Right forelimb (tissue), 1 donor: ENCODE results near the gene KCNMA1.

Source experiments
- DNase-seq: peaks from one replicate; pipeline ENCODE4 v3.0.0-alpha.2; 2018

Gene KCNMA1

GRCh38 chr10:77409697-77410471 is 227.7 kb downstream of the KCNMA1 start:
- no peak for DNase-seq

DNA sequence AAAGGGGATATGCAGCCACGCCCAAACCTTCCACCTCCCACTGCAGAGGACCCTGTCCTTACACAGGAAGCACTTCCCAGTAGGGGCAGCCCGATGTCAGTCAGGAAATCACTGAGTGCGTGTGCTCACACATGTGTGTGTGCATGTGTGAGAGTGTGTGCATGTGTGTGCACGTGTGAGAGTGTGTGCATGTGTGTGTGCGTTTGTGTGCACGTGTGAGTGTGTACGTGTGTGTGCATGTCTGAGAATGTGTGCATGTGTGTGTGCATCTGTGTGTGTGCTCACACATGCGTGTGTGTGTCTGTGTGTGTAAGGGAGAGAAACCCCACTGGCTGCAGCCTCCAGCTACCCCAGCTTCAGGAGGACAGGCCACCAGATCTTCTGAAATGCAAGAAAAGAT is 229.3 kb downstream of the KCNMA1 start:
- no peak for DNase-seq

- DNase-seq, result no peak
Observed at GRCh38 chr10:77406764-77407430, 230.7 kb downstream of the KCNMA1 start.

- no peak for DNase-seq
Observed at GRCh38 chr10:77405771-77406241, 231.8 kb downstream of the KCNMA1 start.

GRCh38 chr10:77404810-77405209 is 232.8 kb downstream of the KCNMA1 start:
- DNase-seq, result no peak

DNA sequence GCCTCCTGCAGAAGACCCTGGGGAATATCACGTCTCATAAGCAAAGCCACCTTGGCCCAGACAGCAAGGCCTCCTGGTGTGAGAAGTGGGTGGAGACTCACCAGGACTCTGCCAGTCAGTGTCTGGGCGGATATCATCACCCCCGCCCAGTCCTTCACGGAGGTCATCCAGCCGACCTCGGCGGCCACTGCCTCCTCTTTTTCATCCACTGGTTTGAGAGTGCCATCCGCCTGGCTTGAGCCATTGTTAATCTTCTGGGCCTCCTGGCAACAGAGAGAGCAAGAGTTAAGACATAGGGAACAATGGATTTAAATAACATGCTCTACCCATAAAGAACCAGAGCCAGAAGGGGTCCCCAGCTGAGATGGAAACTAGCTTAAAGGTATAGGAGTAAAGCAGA is 233.8 kb downstream of the KCNMA1 start:
- no peak for DNase-seq

DNA sequence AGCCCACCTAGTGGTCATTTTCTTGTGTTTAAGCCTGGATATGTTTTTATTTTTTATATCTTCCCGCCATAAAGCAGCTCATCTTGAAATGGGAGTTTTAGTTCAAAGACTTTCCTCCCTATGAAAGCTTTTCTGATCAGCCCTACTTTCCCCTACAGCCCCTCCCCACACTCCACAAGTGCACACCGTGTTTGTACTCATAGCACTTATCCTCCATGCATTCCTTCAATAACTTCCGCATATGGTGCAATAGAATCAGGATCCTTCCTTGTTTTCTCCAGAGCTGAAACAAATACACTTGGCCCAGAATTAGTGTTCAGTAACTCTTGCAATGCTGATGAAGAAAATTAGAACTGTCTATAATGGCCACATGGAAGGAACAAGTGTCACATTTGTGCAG is 235.9 kb downstream of the KCNMA1 start:
- DNase-seq, result no peak

DNA sequence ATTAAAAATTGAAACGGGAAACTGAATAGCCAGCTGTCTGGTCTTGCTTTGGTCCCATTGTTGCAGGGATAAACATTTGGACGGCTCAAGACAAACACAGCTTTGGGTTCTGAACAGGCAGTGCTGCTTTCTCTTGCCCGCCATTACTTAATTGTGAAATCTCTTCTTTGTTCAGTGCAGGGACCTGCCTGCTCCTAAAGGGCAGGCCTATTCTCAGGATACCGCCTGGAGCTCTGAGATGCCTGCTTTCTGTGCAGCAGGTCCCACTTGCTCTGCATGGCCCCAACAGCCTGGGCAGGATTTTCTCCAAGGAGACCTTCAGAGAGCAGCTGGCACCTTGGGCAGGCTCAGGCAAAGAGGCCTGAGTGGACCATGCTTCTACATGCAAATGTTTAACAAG is 237.6 kb downstream of the KCNMA1 start:
- DNase-seq, result no peak

DNA sequence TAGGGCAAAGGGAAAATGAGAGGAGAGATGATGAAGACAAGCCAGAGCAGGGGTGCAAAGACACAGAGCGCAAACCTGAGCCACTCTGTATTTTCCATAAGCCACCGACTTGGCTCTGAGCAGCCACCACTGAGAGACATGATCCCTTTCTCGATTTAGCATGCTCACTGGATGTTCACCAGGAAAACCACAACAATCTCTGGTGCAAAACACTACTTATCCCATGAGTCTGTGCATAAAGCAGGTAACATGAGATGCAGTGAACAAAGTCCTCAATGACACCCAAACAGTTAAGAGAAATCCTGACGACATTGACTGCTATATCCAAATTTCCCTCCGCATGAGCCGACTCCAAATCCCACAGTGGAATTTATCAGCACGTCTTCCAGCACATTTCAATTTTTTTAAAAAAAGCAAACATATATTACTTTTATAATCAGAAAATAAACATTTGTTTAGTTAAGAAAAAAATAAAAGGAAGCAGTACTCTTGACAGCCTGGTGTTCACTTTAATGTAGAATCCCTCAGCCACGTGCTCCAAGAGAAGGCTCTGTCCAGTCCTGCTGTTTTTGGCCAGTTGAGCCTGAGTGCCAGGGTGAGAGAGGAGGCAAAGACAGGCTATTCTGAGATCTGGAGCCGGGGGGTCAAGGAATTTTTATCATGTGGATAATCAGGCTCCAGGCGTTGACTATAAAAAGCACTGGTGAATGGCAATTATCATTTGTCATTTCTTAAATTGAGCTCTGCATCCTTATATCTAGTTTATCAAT is 238.4 kb downstream of the KCNMA1 start:
- no peak for DNase-seq

DNA sequence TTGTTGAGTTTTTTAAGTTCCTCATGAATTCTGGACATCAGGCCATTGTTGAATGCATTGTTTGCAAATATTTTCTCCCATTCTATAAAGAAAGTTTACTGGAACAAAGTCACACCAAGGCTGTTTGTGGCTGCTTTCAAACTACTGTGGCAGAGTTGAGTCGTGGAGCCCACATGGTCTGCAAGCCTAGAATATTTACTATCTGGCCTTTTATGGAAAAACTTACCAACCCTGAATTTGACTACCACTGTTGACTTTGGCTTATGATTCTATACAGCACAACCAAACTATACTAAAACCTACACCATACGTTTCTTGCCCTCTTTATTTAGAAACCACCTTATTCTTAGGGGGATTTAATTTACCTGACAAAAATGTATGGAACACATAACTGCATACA is 239.1 kb downstream of the KCNMA1 start:
- DNase-seq, result no peak

DNA sequence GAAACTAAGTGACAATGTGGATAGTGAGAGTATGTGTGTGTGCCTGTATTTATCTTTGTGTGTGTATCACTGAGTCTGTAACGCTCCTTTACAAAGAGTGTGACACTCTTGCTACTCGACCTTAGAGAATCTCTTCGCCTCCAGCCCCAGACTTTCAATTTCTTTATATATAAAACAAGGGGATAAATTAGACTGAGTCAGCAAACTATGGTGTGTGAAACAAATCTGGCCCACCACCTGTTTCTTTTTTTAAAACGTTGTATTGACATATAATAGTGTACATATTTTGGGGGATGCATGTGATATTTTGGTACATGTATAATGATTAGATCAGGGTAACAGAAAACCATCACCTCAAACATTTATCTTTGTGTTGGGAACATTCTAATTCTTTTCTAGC is 240.5 kb downstream of the KCNMA1 start:
- no peak for DNase-seq

DNA sequence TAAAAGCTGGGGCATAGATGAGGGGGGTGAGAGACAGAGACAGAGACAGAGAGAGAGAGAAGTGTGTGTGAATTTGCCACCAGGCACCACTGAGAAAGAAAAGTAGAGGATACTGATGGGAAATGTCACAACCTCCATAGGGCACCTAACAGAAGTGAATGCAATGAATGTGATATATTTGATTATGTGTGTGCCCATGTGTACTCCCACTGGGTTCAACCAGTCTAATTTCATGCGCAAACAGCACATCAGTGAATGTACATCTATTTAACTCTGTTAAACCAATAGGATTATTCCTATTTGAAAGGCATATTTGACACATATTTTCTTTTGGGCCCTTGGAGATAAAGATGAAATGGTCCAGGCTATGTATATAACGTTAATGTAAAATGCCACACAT is 241.3 kb downstream of the KCNMA1 start:
- DNase-seq, result no peak

GRCh38 chr10:77393821-77394501 is 243.6 kb downstream of the KCNMA1 start:
- DNase-seq, result peak; percentile 66

DNA sequence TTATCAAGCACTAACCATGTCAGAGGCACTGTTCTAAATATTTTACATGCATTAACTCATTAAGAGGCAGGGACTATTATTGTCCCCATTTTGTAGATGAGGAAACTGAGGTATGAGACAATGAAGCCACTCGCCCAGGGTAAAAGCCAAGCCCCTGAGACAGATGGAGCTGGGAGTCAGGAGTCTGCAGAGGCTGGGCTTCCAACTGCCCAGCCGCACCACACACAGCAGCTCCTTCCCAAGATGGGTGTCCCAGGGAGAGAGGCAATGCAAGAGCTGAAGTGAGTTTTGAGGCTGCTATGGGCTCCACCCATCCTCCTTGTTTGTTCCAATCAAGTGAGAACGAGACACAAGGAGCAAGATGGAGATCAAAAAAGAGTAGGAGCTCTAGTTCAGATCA is 244.2 kb downstream of the KCNMA1 start:
- no peak for DNase-seq

- peak; percentile 52 for DNase-seq
Observed at GRCh38 chr10:77392851-77393250, 244.8 kb downstream of the KCNMA1 start.

GRCh38 chr10:77392236-77392721 is 245.3 kb downstream of the KCNMA1 start:
- DNase-seq, result no peak

GRCh38 chr10:77391605-77392235 is 245.9 kb downstream of the KCNMA1 start:
- peak; percentile 90 for DNase-seq

DNA sequence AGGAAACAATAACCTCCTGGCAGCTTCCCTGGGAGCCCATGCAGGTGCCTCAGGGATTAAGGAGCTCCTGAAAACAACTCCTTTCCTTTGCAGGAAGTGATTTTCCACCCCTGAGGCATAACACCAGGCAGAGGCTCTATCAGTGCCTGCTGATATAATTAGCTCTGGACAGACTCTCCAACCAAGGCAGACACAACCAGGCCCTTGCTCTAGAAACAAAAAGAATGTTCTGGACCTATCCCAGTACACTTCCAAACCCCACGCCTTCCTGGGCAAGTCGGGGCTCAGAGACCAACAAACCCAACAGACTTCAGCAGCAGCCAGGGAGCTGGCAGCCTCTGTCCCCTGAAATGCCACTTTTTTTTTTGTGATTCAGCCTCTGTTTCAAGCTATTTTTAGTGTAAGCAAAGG is 247.1 kb downstream of the KCNMA1 start:
- peak; percentile 43 for DNase-seq

GRCh38 chr10:77388571-77389100 is 249.0 kb downstream of the KCNMA1 start:
- DNase-seq, result no peak

GRCh38 chr10:77387701-77388100 is 249.9 kb downstream of the KCNMA1 start:
- DNase-seq, result peak; percentile 22

DNA sequence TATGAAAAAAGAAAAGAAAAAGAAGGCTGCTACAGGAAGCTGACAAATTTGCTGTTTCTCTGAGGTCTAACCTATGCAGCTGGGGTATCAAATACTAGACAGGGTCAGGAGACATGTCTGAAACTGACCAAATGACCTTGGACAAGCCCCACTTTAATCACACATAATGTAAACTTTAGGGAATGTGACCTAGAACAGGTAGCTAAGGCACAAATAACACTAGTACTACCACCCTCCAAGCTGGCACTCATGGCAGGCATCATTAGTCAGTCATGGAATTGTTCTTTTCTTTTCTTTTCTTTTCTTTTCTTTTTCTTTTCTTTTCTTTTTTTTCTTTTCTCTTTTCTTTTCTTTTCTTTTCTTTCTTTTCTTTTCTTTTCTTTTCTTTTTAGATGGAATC is 250.4 kb downstream of the KCNMA1 start:
- no peak for DNase-seq

- peak; percentile 51 for DNase-seq
Observed at GRCh38 chr10:77386838-77387237, 250.8 kb downstream of the KCNMA1 start.
